Hematopoietic multipotent progenitor cell treated with erythropoietin and hydrocortisone succinate and interleukin-3 and kit ligand, for 17 days (in vitro differentiated cells): ENCODE measurements around the gene STOML2.
"Not testable (repeated sequence)": the region's sequence is repeated elsewhere in the genome, so short reads cannot be mapped to it uniquely, and the experiment has no call there.

Experiments used
- DNase-seq: peaks from one replicate; pipeline ENCODE4 v3.0.0-alpha.2; 2015; ENCODE audit warnings: low spot score

Gene STOML2, protein sequence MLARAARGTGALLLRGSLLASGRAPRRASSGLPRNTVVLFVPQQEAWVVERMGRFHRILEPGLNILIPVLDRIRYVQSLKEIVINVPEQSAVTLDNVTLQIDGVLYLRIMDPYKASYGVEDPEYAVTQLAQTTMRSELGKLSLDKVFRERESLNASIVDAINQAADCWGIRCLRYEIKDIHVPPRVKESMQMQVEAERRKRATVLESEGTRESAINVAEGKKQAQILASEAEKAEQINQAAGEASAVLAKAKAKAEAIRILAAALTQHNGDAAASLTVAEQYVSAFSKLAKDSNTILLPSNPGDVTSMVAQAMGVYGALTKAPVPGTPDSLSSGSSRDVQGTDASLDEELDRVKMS

DNA sequence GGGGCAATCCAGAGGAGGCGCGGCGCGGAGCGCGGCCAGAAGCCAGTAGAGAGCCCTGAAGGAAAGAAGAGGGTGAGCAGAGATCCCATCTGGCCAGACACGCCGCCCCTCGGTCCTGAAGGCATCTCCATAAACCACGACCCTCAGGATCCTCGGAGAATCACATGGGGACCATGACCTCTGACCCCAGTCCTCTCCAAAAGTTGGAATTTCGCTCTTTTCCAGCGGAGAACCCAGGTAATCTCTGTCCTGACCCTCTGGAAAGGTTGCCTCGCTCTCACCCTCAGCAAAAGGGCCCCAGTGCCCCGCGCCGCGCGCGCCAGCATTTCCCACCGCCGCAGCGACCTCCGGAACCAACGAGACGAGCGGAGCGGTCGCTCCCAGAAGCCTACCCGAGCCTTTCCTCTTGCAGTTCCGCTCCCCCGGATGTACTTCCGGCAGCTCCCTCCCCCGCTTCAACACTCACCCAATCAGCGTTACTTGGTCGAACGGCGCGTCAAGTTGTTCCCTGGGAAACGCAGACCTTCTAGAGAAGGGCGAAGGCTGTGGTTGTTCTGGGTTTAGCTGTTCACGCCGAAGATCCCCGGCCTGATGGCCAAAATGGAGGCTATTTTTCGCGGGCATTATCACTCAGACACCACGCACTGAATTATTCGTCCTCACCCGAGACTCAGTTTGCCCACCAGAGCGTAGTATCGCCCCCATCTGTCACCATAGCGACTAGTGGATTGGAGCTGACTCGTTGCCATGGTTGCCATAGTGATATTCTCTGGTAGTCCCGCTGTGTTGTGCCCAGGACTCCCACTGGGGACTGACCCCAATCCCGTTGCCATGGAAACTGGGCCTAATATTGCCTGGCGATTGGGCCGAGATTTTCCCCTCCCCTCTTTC, at the start of gene STOML2:
TSS of gene STOML2 (minus strand) at position 363 of the 891 bp plus-strand sequence. CDS start at position 326, 37 bp downstream.
- DNase-seq, result peak; percentile 94

DNA sequence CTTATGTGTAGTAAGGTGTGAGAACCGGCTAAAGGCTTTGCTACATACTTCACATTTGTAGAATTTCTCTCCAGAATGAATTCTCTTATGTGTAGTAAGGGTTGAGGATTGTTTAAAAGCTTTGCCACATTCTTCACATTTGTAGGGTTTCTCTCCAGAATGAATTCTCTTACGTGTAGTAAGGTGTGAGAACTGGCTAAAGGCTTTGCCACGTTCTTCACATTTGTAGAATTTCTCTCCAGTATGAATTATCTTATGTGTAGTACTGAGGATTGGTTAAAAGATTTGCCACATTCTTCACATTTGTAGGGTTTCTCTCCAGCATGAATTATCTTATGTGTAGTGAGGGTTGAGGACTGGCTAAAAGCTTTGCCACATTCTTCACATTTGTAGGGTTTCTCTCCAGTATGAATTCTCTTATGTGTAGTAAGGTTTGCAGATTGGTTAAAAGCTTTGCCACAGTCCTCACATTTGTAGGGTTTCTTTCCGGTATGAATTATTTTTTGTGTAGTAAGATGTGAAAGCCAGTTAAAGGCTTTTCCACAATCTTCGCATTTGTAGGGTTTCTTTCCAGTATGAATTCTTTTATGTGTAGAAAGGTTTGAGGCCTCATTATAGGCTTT, 45.1 kb upstream of the STOML2 start:
- not testable (repeated sequence) for DNase-seq

DNA sequence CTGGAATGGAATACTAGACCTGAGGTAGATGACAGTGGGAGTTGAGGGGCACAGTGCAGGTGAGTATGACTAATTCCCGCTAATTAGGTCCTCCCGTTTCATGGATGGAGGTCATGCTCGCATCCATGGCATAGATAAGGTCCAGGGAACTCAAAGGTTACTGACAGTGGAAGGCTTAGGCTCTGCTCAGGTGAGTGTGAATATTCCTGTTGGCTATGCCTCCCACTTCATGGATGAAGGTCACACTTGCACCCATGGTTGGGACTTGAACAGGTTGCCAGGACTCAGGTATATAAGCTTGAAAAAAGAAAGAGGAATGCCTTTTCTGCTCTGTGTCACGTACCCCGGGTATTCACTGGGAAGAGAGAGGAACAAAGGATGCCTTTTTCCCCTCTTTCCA, 39.1 kb upstream of the STOML2 start:
- no peak for DNase-seq

DNA sequence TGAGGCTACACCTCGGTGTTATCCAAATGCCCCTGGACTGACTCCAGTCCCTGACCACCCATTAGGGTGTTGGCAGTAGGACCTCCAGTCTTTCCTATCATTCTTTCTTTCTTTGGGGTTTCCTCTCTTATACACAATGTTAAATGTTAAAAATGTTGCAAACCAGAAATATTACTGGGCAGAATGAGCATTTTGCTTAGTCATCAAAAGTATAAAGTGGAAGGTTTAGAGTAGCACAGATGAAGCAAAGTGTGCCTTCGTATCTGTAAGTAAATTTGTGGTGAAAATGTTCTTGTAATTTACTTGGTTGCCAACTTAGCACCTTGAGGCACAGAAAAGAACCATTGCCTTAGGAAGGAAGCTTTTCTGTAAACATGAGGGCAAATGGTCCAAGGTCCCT, 37.2 kb upstream of the STOML2 start:
- DNase-seq, result no peak

DNA sequence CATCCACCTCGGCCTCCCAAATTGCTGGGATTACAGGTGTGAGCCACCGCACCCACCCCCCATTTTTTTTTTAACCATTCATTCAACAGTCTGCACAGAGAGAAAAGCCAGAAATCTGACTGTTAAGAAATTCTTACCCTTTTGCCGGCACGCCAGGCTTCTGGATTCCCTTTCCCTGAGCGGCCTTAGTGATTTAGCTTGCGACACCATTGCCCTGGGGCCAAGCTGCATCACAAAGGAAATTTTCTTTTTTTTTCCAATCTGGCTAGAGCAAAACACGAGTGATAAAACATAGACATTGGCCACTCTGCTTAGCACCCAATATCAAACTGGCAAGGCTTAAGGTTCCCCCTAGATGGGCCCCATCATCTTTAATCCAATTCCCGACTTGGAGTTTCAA, 33.9 kb upstream of the STOML2 start:
- no peak for DNase-seq

DNA sequence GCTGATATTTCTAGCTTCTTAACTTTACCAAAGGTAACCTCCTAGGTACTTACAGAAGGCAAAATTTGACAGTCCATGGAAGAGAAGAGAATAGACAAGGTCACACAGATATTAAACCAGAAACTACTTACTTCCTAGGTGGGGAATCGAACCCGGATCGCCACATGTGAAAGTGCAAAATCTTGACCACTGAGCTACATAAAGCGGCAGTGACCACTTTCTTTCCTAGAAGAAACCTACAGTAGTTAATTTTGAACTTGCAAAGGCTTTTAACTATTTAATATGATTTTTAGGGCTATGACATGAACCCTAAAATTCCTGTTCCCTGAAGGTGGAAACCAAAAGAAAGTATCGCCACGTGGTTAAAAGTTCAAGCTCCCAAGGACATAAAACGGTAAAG, 33.1 kb upstream of the STOML2 start:
- no peak for DNase-seq

DNA sequence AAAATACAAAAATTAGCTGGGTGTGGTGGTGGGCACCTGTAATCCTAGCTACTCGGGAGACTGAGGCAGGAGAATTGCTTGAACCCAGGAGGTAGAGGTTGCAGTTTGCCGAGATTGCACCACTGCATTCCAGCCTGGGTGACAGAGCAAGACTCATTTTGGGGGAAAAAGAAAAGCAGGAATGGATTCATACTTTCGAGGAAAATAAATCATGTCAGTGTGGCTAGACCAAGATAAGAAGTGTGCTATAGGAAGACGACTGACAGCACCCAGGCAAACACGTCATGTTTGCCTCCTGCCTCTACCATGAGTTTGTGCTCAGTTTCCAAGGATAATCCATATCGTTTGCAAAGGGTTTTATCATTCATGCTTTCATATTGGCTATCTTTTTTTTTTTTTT, 32.0 kb upstream of the STOML2 start:
- DNase-seq, result no peak

DNA sequence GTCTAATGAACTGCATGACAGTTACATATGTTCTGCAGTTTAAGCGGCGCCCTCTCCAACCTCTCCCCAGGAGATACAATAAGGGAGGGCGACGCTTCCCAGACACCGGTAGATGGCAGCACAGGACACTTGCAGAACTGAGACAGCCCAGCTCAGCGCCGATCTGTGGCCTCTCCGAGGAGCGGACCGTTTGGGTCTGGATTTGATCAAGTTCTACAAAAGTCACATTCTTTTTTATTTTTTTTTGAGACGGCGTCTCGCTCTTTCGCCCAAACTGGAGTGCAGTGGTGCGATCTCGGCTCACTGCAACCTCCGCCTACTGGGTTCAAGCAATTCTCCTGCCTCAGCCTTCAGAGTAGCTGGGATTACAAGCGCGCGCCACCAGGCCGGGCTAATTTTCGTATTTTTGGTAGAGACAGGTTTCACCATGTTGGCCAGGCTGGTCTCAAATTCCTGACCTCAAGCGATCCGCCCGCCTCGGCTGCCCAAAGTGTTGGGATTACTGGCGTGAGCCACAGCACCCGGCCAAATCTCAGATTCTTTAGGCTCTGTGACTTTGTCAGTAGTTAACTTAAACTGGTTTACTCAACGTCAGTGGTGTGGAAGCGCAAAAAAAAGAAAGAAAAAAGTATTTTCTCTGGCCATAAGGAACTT, 14.1 kb upstream of the STOML2 start:
- peak; percentile 94 for DNase-seq

DNA sequence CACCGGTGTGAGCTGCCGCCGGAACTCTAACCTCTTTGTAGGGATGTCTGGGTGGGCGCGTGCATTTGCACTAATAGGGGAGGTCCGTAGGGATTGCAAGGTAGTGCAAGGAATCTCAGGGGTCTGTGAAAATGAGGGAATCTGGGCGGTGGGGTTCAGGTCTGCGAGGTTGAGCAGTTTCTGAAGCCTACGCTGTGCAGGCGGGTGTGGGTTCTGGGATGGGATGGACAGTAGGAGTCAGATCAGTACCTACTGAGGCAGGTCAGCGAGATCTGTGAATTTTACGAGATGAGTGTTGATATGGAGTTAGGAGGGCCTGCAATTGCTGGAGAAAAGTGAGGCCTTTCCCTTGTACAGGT, 13.6 kb upstream of the STOML2 start:
- DNase-seq, result no peak

DNA sequence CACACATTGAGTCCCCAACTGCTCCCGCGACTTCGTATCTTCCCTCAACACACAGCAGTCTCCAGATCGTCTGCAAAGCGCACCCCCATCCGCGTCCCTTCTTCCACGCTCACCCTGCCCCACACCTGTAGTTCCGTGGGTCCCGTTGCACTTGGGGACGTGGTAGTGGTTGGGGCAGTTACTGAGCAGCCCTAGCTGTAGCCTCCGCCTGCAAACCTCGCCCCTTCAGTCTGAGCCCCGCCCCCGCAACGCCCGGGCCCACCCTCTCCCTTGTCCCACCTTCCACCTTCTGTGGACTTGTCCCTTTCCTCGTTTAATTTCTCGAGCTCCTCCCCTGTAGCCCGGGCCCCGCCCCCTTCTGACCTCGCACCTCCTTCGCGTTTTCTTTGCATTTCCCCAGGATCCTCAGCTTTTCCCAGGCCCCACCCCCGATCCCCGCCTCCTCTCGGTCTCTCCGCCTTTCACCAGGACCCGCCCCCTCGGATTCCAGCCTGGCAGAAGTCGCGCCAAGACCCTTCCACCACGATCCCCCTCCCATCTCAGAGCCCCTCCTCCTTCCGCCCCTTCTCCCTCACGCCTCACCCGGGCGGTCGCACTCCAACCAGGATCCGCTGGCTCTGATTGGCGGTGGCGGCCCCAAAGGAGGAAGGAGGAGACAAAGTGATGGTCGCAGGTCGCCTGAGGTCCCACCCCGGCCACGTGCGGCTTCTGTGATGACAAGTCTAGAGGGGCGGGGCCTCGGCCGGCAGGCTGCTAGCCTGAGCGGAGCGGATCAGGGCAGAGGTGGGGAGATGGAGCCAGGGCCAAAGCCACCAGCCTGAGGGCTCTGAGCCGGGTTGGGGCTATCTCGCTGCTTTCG, 13.0 kb upstream of the STOML2 start, which contains the start of gene ATOSB:
TSS of gene ATOSB (minus strand) at position 183 of the 859 bp plus-strand sequence. CDS start 7,588 bp downstream, outside the sequence.
- DNase-seq, result peak; percentile 96

DNA sequence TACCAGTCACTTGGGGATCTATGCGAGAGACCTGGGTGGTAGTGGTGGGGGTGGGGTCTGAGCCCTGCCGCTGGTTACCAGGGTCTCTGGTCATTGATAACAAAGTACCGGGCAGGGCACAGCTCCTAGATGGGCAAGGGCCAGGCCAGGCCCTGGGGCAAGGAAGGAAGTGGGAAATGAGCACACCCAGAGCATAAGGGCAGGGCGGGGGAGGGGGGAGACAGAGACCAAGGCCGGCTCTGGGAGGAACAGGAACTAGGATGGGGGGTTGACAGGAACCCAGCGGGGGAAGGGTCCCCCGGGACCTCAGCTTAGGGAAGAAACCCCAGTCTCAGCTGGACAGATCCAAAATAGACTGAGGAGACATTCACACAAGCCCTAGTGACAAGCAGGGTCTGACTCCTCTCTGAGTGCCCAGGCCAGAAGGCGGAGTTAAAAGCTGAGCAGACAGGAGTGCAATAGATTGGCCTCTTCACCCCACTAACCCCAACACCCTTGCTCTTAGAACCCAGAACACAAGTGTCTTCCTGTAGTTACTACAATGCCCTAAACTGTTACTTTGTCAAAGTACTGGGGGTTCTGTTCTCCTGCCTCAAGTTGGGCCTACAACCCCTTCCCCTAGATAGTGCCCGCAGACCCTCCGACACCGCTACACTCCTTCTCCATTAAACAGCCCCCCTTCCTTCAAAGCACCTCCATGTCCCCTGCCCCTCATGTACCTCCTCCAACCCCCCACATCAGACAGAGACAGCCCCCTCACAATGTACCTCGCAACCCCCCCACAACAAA, 12.1 kb upstream of the STOML2 start:
- DNase-seq, result peak; percentile 80

DNA sequence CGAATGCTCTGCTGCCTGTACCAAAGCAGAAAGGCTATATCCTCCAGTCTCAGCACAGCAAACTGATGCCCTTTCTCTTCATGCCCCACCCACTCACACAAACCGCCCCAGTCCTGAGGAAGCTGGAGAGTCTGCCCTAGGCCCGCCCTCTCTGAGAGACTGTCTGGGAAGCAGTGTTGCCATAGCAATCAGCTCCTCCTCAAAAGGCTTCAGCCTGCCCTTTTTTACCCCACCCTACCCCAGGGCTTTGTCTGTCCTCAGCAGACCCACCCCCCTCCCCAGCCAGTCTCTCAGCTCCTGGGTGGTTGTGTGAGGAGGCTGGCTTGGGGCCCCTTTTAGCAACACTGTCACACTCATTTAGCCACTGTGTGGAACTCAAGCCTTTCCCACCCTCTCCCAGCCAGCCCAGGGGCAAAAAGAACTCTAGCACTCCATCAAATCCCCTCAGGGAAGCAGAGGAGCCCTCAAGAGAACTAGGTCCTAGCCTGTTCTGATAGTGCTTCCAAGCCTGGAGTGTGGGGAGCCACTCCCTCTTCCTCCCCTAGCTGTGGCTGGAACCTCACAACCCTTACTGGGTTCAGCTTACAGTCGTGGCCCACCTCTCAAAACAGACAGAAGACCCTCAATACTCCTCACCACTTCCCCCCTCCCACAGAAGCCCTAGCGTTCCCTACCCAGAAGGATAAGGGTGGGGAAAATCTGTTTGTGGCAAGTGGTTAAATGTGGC, 11.3 kb upstream of the STOML2 start:
- peak; percentile 87 for DNase-seq

DNA sequence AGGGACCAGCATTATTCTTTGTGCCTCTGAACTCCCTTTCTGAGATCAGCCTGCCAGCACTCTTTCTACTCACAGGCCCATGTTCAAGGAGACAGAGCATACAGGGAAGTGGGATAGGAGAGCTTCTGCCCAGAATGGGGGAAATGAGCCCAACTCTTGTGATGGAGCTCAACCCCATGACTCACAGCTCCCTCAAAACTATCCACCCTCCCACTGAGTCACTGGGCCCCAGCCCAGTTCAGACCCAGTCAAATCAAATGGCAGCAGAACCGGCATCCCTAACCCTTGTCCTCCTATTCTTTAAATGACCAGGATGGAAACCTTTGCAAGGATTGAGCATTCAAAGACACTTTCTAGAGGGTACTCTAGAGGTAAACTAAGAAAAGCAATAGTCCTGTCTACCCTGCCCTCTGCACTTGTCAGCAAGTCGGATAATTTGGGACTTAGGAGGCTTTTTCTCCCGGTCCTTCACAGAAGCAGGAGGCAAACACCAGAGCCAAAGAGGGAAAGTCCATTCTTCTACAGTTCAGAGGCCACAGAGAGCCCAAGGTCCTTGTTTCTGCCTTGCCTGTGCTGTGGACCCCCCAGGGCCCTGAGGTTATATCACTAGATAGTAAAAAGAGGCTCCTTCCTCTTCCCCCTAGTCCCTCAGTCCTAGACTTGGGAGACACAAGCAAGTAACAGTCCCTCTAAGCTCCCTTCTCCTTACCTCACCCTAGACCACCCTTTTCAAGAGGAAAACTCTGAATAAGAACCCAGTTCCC, 9.5 kb upstream of the STOML2 start:
- peak; percentile 86 for DNase-seq

DNA sequence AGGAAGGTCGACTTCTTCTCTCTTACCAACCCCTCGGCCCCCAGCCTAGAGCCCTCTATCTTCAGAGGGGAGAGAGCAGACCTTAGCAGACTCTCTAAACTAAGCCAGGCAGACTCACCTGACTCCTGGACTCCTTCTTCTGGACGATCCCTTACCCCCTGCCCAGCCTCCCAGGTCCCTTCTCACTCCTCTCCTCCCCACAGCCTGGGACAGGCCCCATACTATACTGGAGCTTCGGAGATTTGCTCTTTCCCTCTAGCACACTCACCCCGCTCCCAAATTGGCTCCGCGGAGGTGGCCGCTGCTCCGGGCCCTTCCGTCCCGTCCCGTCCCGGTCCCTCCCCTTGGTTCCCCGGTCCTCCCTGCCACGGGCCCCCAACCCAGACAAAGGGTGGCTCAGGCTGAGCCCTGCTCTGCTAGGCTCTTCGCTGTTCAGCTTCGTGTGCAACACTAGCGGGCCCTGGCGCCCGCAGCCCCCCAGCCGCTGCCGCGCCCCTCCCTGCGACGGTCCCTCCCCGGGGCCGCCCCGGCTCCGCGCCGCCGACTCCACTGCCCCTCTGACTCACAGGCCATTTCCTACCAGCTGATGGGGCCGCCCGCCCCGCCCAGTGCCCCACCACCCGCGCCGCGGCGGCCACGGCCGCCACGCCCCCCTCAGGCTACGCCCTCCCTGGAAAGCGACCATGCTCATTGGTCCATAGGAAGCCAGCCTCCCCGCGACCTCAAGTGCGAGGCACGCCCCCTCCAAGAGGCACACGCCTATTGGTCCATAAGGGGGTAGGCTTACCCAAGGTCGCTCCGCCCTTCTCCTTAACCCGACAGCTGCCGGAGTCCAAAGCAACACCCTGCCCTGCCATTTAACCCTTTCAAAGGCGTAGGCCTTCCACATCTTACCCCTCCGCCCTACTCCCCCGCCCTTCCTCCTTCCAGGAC, 8.3 kb upstream of the STOML2 start:
- peak; percentile 99 for DNase-seq

DNA sequence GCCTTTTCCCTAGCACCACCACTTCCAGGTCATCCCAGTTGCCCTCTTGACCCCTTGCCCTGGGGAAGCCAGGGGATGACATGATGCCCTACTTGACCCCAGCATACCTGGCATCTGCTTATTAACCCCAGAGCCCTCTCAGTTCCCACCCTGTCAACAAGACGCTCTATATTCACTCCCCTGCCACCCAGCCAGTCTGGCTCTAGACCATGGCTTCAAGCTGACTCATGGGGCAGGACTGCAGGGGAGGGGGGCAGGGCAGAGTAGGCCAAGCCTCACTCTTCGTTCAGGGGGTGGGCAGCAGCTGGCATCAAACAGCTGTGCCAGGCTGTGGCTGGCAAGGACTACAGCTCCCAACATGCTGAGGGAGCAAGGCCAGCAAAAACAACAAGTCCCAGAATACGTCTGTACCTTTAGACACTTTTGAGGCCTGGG, 7.4 kb upstream of the STOML2 start:
- DNase-seq, result peak; percentile 91

DNA sequence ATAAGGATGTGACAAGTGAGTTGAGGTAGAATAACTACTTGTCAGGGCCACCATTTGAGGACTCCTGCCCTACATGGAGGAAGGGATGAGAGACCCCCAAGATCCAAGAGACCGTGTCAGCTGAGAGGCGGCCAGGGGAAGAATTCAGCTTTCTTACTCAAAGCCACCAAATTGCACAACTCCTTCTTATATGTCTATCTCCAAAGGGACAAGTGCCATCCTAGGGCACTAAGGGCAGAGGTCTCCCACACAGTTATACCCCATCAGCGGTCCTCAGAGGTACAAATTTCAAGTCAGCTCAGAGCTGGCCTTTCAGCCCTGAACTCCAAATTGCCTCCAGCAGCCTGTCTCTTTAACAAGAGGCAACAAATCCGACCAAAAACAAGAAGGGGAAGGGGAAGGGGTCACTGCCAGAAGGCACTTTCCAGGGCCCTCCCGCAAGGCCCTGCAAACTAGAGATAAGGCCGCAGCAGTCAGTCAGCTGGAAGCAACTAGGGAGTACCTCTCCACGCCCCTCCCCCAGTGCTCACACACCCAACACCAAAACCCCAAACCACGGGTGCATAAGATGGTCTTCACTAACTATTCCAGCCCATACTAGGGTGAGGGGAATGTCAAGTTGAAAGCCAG, 6.1 kb upstream of the STOML2 start:
- DNase-seq, result peak; percentile 92

DNA sequence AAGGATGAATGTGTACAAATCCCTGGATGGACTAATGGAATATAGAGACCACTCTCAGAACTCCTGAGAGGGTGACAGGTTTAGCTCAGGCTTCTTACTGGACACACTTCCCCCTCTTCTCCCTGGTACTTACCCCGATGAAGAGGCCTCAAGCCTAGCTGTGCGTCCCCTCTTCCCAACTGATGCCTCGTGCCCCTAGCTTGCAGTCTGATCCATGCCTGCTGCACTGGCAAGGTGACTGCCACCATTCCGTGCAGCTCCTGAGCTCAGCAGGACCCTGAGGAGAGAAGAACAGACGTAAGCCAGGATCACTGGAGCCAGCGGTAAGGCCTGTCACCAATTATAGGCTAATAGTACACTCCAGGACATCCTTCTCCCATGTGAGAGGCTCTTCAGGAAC, 5.5 kb upstream of the STOML2 start:
- no peak for DNase-seq
